Body of pancreas (tissue), 4 donors: Measurements from ENCODE around the gene OGFOD2. TPM values are rescaled to one million over a fixed set of nuclear protein-coding genes. Genes with fewer than 3 reads are reported as not detected.

Experiments
- ATAC-seq: fragments of 150-250 bp; one replicate; pipeline ENCODE4 v1.9.1; 2016
- DNase-seq, 4 donors: peaks; one replicate each; pipeline ENCODE4 v3.0.0-alpha.2; 2019
- H3K27ac ChIP-seq, 4 donors: fragments of 200-600 bp; sonication (generic); 1 replicate in 3 of 4; 2 replicates in 1 of 4; pipeline versions ENCODE4 v1.5.1 to v1.6.1; 2016 to 2019; ENCODE audit warnings: mild to moderate bottlenecking in 1 of 4, mixed read lengths in 1 of 4, moderate library complexity in 1 of 4
- H3K27me3 ChIP-seq, 2 donors: fragments of 200-600 bp; sonication (generic); one replicate each; pipeline ENCODE4 v1.6.0; 2016; ENCODE audit warnings: mild to moderate bottlenecking in 1 of 2
- H3K36me3 ChIP-seq, 2 donors: fragments of 200-600 bp; sonication (generic); replicated peaks in 1 of 2; 2 replicates each; pipeline ENCODE4 v1.5.1; 2016; ENCODE audit warnings: low read depth in 2 of 2; ENCODE audit not compliant: insufficient read depth in 1 of 2
- H3K4me1 ChIP-seq: fragments of 200-600 bp; sonication (generic); one replicate; pipeline ENCODE4 v1.6.0; 2016
- H3K4me3 ChIP-seq, 2 donors: fragments of 200-600 bp; sonication (generic); 1 replicate in 1 of 2; 2 replicates in 1 of 2; pipeline ENCODE4 v1.5.1; 2016 to 2019
- H3K9me3 ChIP-seq, 3 donors: fragments of 200-600 bp; sonication (generic); 1 replicate in 2 of 3; 2 replicates in 1 of 3; pipeline ENCODE4 v1.5.1; 2016
- CTCF ChIP-seq, 7 experiments: fragments of 450-650 bp in 4 of 7; fragments of 200-600 bp in 3 of 7; sonication (generic) in 3 of 7; IDR thresholded peaks; one replicate each; pipeline ENCODE4 v1.5.1; 2016 to 2019; ENCODE audit warnings: antibody characterized with exemption in 7 of 7
- POLR2A ChIP-seq, 3 donors: fragments of 450-650 bp; IDR thresholded peaks; one replicate each; pipeline ENCODE4 v1.6.1; 2016; ENCODE audit warnings: antibody characterized with exemption in 3 of 3, mild to moderate bottlenecking in 2 of 3
- WGBS, 2 donors: methylation state at CpG; one replicate each; pipeline ENCODE4 v1.1.5; 2017; 5-methylcytosine and 5-hydroxymethylcytosine counted together
- intact Hi-C: fragments of 100-400 bp; cut with DNase I; formaldehyde crosslinking; loops from one replicate; pipeline ENCODE4 v1.15.1; 2023
- microRNA-seq, 2 donors: library from miRNA; unstranded; fragments of <30 nt; microRNA quantifications; one replicate each; pipeline ENCODE4, GENCODE V29; 2016; ENCODE audit warnings: borderline number of aligned reads in 2 of 2, borderline replicate concordance in 2 of 2
- small RNA-seq: library from RNA; depleted of rRNA; stranded (forward); fragments of <200 nt; gene quantifications from one replicate; pipeline ENCODE3, GENCODE V24; 2016
- total RNA-seq, 2 donors: library from RNA; depleted of rRNA; stranded (reverse); fragments of >200 nt; gene quantifications; one replicate each; pipeline ENCODE4 v1.1.0, GENCODE V29; 2016

The OGFOD2 gene
- total RNA-seq, 2 donors from 2014 or later = 8.6 to 25.4 TPM

- ATAC-seq (no peak), DNase-seq (no peak)
- WGBS, 2 donors = 77 to 90% methylated on average over 16 to 19 of the region's 19 CpGs
- H3K27me3 ChIP-seq = no peaks in the 10 kb centered on the region
- no peaks in the 10 kb centered on the region for H3K4me1 ChIP-seq
- intact Hi-C loops = no loop called here
- no peaks in the 10 kb centered on the region for H3K36me3 ChIP-seq
- no peaks in the 10 kb centered on the region for H3K9me3 ChIP-seq
- no peak overlapping the region for H3K27ac ChIP-seq
- no peak overlapping the region for H3K4me3 ChIP-seq
- TF ChIP-seq CTCF (IDR thresholded peaks at IDR 0.05) (no peak), POLR2A (IDR thresholded peaks at IDR 0.05) (no peak)
These were observed 52.8 kb downstream of the OGFOD2 start for GRCh38 chr12:123027726-123028445.

GRCh38 chr12:123028475-123028874, 53.4 kb downstream of the OGFOD2 start:
- no peaks in the 10 kb centered on the region for H3K36me3 ChIP-seq
- TF ChIP-seq CTCF (IDR thresholded peaks at IDR 0.05) (no peak), POLR2A (IDR thresholded peaks at IDR 0.05) (no peak)
- ATAC-seq = no peak
- WGBS, 2 donors = 76 to 83% methylated on average over 7 of the region's 7 CpGs
- no peaks in the 10 kb centered on the region for H3K27me3 ChIP-seq
- H3K4me3 ChIP-seq = no peak overlapping the region
- no peaks in the 10 kb centered on the region for H3K9me3 ChIP-seq
- no peak overlapping the region for H3K27ac ChIP-seq
- H3K4me1 ChIP-seq = no peaks in the 10 kb centered on the region
- DNase-seq = no peak
- intact Hi-C loops = no loop called here

GRCh38 chr12:123029550-123029949, 54.5 kb downstream of the OGFOD2 start:
- TF ChIP-seq CTCF (IDR thresholded peaks at IDR 0.05) (no peak), POLR2A (IDR thresholded peaks at IDR 0.05) (no peak)
- DNase-seq = no peak
- intact Hi-C loops = no loop called here
- Histone ChIP-seq H3K4me1 (no peaks in the 10 kb centered on the region), H3K27ac (no peak overlapping the region), H3K36me3 (no peaks in the 10 kb centered on the region), H3K27me3 (no peaks in the 10 kb centered on the region), H3K9me3 (no peaks in the 10 kb centered on the region), H3K4me3 (no peak overlapping the region)
- no peak for ATAC-seq

Small RNAs within 50 kb of the gene (microRNA-seq; reads per million reads assigned to microRNA genes)
- gene MIR4304 = 0 reads per million in 2 donors

Small RNAs within 50 kb of the gene (small RNA-seq; reads per million reads assigned to genes)
- gene ARL6IP4 (not detected), gene MIR4304 (not detected)

Other genes with a start within 250 kb of the OGFOD2 start
- gene HCAR1, start 244.4 kb upstream of the OGFOD2 start, total RNA-seq = under 1 TPM in 1 of 2 donors, not detected in 1; 0.26 TPM
- gene DENR, start 222.4 kb upstream of the OGFOD2 start, total RNA-seq = 10 to 100 TPM; 25.4 to 26.4 TPM
- not detected for gene CCDC62, start 200.7 kb upstream of the OGFOD2 start, total RNA-seq
- 100 to 1,000 TPM; 111 to 183 TPM for gene HIP1R, start 139.8 kb upstream of the OGFOD2 start, total RNA-seq
- 10 to 100 TPM; 18.7 to 46.8 TPM for gene VPS37B, start 79.1 kb upstream of the OGFOD2 start, total RNA-seq
- 1 to 10 TPM; 5.2 to 7.9 TPM for gene ABCB9, start 8.8 kb upstream of the OGFOD2 start, total RNA-seq
- gene ARL6IP4, start 5.4 kb downstream of the OGFOD2 start, total RNA-seq = 100 to 1,000 TPM; 215 to 237 TPM
- gene PITPNM2, start 175.8 kb downstream of the OGFOD2 start, total RNA-seq = 1 to 10 TPM; 3.6 to 7.6 TPM